Measurements from ENCODE around the gene DNAJC12.

DNAJC12 gene

GRCh38 chr10:67807855-67808456, 30.0 kb downstream of the DNAJC12 start:
- H3K36me3 ChIP-seq (ENCODE audit: control insufficient read depth, insufficient read depth, low read length), result no peaks in the 10 kb centered on the region
- H3K4me3 ChIP-seq (ENCODE audit: low read depth, low read length), result no peak overlapping the region
- H2AFZ ChIP-seq, result no peak overlapping the region
- H3K9ac ChIP-seq, result no peak overlapping the region
- H3K27ac ChIP-seq, result no peak overlapping the region
- no peak overlapping the region for H3K4me2 ChIP-seq (ENCODE audit: low read length)
- peaks cover 7% of the 10 kb centered on the region for H3K4me1 ChIP-seq
- TF ChIP-seq, protein P1, sequence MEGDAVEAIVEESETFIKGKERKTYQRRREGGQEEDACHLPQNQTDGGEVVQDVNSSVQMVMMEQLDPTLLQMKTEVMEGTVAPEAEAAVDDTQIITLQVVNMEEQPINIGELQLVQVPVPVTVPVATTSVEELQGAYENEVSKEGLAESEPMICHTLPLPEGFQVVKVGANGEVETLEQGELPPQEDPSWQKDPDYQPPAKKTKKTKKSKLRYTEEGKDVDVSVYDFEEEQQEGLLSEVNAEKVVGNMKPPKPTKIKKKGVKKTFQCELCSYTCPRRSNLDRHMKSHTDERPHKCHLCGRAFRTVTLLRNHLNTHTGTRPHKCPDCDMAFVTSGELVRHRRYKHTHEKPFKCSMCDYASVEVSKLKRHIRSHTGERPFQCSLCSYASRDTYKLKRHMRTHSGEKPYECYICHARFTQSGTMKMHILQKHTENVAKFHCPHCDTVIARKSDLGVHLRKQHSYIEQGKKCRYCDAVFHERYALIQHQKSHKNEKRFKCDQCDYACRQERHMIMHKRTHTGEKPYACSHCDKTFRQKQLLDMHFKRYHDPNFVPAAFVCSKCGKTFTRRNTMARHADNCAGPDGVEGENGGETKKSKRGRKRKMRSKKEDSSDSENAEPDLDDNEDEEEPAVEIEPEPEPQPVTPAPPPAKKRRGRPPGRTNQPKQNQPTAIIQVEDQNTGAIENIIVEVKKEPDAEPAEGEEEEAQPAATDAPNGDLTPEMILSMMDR (IDR thresholded peaks at IDR 0.05), result no peak
- H3K9me3 ChIP-seq (ENCODE audit: control insufficient read depth, low read length), result no peaks in the 10 kb centered on the region
- H3K79me2 ChIP-seq, result no peaks in the 10 kb centered on the region
- H3K27me3 ChIP-seq (ENCODE audit: control insufficient read depth, insufficient read depth, low read length), result no peaks in the 10 kb centered on the region

DNA sequence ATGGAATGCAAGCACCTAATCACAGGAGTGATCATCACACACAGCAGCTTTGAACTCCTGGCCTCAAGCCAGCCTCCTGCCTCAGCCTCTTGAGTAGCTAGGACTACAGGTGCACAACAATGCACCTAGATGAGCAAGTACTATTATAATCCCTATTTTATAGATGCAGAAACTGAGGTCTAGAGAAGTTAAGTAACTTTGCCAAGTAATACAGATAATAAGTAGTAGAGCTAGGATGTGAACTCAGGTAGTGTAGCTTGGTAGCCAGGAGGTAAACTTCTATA, 33.7 kb downstream of the DNAJC12 start:
- no peaks in the 10 kb centered on the region for H3K27me3 ChIP-seq (ENCODE audit: control insufficient read depth, insufficient read depth, low read length)
- H3K27ac ChIP-seq, result no peak overlapping the region
- H3K9me3 ChIP-seq (ENCODE audit: control insufficient read depth, low read length), result no peaks in the 10 kb centered on the region
- no peaks in the 10 kb centered on the region for H3K79me2 ChIP-seq
- H3K9ac ChIP-seq, result no peak overlapping the region
- no peaks in the 10 kb centered on the region for H3K36me3 ChIP-seq (ENCODE audit: control insufficient read depth, insufficient read depth, low read length)
- H3K4me3 ChIP-seq (ENCODE audit: low read depth, low read length), result no peak overlapping the region
- H3K4me2 ChIP-seq (ENCODE audit: low read length), result no peak overlapping the region
- no peak overlapping the region for H2AFZ ChIP-seq
- TF ChIP-seq, protein P1 (IDR thresholded peaks at IDR 0.05), result no peak
- H3K4me1 ChIP-seq, result peaks cover 7% of the 10 kb centered on the region

DNA sequence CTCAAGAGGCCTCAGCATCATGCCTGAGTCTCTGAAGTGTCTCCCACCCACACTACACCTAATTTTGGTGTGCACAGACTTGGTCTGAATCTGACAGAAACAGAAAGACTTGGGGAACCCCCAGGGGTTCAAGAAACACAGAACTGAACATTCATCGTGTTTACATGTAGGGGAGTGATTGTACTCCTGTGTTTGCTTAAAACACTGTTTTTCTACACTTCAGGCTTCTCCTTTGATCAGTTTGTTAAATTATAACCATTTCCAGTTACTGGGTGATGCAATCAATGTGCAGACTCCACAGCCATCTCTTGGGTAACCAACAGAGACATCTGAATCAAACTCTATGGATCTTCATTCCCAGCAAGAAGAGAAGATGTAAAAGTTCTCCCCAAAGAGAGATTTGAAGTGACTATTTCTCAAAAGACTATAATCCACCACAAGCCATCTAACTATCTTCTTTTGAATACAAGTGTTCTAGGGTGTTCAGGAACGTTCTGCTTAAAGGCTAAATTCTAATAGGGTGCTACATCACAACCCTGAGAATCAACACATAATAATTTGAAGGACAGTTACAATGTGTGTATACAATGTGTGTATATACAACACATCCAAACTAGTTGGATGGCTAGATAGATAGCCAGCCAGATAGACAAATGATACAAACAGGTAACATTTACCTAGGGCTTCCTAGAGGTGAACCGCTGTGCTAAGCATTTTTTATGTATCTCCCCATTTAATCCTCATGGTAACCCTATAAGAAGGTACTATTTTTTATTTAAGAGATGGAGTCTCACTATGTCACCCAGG, 34.2 kb downstream of the DNAJC12 start:
- H3K9ac ChIP-seq, result no peak overlapping the region
- no peaks in the 10 kb centered on the region for H3K79me2 ChIP-seq

DNA sequence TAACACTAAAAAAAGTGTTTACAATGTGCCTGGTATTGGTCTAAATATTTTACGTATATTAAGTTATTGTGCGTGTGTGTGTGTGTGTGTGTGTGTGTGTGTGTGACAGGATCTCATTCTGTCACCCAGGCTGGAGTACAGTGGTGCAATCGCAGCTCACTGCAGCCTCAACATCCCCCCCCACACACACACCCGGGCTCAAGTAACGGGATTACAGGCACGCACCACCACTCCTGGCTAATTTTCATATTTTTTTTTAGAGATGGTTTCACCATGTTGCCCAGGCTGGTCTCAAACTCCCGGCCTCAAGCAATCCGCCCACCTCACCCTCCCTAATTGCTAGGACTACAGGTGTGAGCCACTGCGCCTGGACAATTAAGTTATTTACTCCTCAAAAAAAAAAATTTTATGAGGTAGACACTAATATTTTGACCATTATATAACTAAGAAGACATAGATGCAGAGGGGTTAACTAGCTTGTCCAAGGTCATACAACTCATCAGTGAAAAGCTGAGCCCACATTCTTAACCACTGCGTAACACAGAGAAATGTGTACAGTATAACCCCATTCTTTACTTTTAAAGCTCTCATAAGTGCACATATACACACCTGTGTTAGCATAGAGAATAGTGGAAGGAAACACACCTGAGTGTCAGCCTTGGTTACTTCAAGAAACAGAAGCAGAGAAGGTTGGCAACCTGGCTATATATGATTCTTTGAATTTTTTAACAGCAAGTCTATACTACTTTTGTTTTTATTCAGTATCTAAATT, 35.0 kb downstream of the DNAJC12 start:
- Histone ChIP-seq H3K27me3 (ENCODE audit: control insufficient read depth, insufficient read depth, low read length) (no peaks in the 10 kb centered on the region), H3K4me2 (ENCODE audit: low read length) (no peak overlapping the region), H3K9me3 (ENCODE audit: control insufficient read depth, low read length) (no peaks in the 10 kb centered on the region), H3K36me3 (ENCODE audit: control insufficient read depth, insufficient read depth, low read length) (no peaks in the 10 kb centered on the region), H2AFZ (no peak overlapping the region), H3K4me3 (ENCODE audit: low read depth, low read length) (no peak overlapping the region), H3K9ac (no peak overlapping the region), H3K79me2 (no peaks in the 10 kb centered on the region), H3K4me1 (peaks cover 4% of the 10 kb centered on the region), H3K27ac (no peak overlapping the region)
- TF ChIP-seq, protein P1 (IDR thresholded peaks at IDR 0.05), result no peak

More for the DNA sequence above, 34.2 kb downstream of the DNAJC12 start:
- Histone ChIP-seq H3K4me1 (peaks cover 7% of the 10 kb centered on the region), H3K9me3 (ENCODE audit: control insufficient read depth, low read length) (no peaks in the 10 kb centered on the region), H2AFZ (no peak overlapping the region), H3K4me2 (ENCODE audit: low read length) (no peak overlapping the region), H3K27me3 (ENCODE audit: control insufficient read depth, insufficient read depth, low read length) (no peaks in the 10 kb centered on the region), H3K36me3 (ENCODE audit: control insufficient read depth, insufficient read depth, low read length) (no peaks in the 10 kb centered on the region), H3K4me3 (ENCODE audit: low read depth, low read length) (no peak overlapping the region), H3K27ac (no peak overlapping the region)
- TF ChIP-seq, protein P1 (IDR thresholded peaks at IDR 0.05), result no peak

Measured in parathyroid adenoma (tissue), 2 donors.